ENCODE measurements around the gene PDZD8.

The PDZD8 gene

DNA sequence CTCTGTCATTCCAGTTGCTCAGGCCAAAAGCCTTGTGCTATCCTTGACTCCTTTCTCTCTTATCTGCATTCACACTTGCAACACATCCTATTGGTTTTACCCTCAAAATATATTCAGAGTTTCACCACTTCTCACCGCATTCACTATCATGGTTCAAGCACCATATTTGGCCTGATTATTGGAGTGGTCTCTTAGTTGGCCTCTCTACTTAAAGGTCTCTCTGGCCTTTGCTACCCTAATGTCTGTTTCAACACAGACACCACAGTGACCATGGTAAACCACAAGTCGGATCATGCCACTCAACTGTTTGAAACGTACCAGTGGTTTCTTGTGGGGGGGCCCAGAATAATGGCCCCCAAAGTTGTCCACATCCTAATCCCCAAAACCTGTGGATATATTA, 15.2 kb upstream of the PDZD8 start:
- no peak for DNase-seq

GRCh38 chr10:117386805-117387204, 11.6 kb upstream of the PDZD8 start:
- DNase-seq, result no peak

DNA sequence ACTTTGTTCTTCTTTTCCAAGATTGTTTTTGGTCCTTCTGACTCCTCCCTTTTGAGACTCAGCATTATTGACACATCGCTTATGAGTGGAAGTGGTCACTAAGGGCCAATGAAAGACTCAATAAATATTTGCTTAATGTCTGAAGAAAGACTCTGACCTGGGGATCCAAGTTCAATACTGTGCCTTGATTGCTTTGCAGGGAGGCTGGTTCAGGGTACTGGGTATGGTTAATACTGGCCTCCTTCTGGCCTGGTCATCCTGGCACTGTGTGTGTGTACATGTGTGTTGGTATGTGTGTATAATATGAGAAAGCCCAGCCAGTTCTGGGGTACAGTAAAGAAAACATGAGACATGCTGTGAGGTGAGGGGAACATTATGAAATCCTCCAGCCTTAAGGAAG, 7.6 kb upstream of the PDZD8 start:
- DNase-seq, result no peak

DNA sequence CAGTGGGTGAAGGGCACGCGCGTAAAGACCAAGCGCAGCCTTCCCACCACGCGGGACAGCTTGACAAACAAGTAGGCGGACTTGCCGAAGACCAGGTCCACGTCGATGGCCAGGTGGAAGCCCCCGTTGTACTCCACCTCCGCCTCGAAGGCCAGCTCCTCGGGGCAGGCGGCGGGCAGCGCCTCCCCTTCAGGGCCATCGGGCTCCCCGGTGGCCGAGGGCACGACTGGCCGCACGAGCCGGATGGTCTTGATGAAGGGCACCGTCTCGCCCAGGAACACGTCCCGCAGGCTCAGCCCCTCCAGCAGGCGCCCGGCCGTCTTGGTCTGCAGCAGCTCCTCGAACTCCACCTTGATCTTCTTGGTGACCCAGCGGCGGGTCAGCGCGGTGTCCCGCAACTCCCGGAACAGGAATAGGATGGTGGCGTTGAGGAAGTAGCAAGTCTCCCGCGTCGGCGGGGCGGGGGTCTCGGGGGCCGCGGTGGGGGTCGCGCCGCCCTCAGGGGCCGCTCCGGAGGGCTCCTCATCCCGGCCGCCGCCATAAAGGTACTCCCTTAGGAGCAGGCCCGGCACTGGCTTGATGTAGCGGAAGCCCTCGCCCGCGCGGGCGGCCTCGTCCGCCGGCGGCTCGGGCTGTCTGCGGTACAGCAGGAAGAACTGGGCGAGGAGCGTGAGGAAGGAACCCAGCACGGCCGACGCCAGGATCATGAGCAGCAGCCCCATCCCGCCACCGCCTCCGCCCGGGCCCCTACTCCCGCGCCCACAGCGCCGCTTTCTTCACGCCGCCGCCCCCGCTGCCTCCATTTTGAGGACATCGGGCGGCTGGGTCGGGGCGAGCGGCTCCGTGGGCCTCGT, 507 bp downstream of the PDZD8 start:
- DNase-seq, result peak; percentile 65 to 66

GRCh38 chr10:117373823-117374505, 1.3 kb downstream of the PDZD8 start:
- peak; percentile 44 to 84 for DNase-seq

DNA sequence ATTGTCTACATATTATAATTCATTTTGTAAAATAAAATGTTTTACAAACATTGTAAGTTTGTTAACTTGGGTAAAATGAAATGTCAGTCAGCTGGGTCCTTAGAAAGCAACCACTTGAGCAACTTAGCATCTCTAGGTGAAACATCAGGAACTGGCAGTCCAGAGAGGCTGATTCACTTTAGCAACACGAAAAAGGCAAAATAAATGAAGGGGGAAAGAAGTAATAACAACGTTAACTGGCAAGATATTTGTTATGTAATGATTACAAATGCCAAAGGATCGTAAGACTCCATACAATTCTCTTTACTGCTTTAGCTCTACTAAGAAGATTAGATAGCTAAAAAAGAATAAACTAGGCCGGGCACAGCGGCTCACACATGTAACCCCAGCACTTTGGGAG, 5.0 kb downstream of the PDZD8 start:
- no peak for DNase-seq

DNA sequence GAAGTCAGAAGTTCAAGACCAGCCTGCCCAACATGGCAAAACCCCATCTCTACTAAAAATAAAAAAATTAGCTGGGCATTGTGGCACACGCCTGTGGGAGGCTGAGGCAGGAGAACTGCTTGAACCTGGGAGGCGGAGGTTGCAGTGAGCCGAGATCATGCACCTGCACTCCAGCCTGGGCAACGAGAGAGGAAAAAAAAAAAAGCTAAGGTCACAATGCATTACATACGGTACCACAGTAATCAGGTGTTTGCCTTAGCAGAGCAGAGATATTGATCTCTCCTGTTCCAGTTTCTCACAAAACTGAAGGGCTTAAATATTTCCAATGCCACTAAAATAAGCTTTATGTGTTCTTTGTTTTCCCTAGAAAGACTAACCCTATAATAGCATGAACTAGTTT, 7.5 kb downstream of the PDZD8 start:
- DNase-seq, result no peak

DNA sequence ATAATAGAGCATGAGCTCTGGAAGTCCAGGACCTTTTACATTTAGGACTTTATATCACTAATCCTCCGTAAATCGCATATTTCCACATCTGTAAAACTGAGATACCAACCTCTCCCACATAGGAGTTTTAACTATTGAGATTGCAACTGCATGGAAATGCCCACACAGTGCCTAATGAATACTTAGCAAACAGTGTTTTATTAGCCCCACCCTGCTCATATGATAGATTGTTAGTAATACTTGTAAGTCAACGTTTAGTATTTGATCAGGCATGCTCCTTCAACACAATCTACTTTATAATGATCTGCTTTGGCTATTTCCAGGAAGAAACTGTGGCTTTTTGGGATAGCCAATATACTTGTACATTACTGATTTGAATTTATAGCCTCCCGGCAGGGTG, 8.5 kb downstream of the PDZD8 start:
- no peak for DNase-seq

GRCh38 chr10:117365612-117366011, 9.6 kb downstream of the PDZD8 start:
- no peak for DNase-seq

GRCh38 chr10:117364110-117364960, 10.9 kb downstream of the PDZD8 start:
- no peak for DNase-seq

DNA sequence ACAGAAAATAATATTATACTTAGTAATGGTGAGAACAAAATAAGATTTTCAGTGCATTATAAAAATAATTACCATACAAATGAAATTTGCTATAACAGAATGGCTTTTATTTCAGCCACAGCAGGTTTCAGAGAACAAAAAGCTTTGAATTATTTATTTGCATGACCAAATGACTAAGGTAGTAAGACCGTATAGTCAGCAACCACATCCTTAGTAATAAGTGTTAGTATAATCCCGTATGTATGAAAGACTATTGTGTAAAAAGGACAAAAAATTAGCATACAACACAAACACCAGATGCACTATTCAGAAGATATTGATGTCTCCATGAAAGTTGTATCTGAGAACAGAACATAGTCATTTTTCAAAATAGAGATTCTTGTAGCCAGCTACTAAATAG, 12.2 kb downstream of the PDZD8 start:
- DNase-seq, result no peak

DNA sequence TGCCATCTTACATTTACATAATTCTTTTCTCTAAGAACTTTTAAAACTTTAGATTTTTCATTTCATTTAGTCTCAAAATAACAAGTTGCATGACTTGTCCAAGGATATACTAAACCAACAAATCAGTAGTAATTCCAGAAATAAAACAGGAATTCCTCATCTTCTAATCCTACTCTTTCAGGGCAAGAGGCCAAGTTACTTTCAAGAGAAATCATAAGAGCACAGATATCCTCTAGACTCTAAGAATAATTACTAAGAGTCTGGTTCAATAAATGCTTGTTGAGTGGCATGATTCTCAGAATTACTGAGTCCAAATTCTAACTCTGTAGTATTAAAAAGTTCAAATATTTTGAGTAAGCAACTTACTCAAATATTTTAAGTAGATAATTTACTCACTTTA, 12.9 kb downstream of the PDZD8 start:
- DNase-seq, result no peak

DNA sequence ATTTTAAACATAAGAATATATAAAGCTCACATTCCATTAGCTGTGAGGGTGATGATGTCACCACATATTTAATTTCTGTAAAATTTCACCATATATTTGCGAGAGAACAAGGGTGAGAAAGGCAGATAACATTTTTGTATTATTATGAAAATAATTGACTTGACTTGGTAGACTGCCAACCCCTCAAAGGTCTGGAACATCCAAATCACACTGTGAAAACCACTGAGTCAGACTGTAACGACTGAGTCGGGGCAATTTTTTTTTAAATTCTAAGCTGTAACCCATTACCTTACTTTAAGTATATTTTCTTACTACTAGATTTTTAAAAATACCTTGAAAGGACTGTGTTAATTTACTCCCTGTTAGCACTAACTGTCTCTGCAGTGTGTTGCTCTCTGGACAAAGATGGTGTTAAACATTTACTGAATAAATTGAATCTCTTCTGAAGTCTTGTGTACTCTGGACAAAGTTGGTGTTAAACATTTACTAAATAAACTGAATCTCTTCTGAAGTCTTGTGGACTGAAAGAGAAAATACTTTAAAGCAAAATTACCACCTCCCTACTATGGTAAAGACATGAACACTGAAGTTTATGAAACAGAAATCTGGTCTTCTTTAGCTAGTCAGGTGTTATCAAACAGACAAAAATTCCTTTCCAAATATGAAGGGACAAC, 14.1 kb downstream of the PDZD8 start:
- no peak for DNase-seq

- DNase-seq, result no peak
Measured at GRCh38 chr10:117360016-117360415, 15.2 kb downstream of the PDZD8 start.

DNA sequence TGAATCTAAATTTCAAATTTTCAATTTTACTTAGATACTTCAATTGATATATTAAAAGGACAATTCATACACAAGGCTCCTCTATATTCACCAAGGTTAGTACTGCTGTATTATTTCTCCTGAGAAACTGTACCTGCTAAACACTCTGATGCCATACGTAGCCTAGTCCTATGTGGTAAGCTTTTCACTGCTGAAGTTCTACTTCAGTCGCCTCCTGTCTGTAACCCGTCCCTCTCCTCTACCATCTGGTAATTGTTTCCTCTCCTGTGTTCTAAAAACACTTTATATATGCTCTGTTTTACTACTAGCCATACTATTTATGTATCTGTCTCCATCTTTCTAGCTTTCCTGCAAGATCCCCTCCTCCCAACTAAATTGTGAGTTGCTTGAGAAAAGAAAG, 20.2 kb downstream of the PDZD8 start:
- DNase-seq, result peak in 1 of 2 experiments; percentile 21

DNA sequence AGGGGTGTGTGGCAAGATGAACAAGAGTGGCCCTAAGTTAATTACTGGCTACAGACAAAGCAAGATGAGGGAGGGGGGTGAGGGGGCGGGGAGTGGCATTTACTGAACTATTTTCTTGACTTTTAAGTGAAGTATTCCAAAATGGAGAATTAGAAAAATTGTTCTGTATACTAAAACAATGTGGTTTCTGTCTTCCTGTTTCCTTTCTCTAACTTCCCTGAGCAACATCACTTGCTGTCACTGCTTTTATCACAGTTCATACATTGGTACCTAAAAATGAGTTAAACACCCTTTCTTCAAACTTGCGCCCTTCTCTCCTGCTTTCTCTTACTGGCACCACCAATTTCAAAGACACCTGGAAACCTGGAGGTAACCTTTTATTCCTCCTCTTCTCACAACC, 21.6 kb downstream of the PDZD8 start:
- DNase-seq, result peak; percentile 47 to 50

- no peak for DNase-seq
Measured at GRCh38 chr10:117352724-117353123, 22.5 kb downstream of the PDZD8 start.

- DNase-seq, result no peak
Measured at GRCh38 chr10:117351996-117352395, 23.2 kb downstream of the PDZD8 start.

DNA sequence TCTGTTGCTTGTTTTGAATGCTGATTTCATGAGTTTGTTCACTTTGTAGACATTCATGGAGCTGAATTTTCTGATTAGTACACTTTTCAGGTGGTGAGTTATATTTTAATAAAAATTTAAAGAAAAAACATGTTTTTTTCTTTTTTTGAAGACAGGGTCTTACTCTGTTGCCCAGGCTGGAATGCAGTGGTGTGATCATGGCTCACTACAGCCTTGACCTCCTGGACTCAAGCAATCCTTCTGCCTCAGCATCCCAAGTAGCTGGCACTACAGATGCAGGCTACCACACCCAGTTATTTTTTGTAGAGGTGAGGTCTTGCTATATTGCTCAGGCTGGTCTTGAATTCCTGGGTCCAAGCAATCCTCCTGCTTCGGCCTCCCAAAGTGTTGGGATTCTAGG, 23.7 kb downstream of the PDZD8 start:
- DNase-seq, result no peak

DNA sequence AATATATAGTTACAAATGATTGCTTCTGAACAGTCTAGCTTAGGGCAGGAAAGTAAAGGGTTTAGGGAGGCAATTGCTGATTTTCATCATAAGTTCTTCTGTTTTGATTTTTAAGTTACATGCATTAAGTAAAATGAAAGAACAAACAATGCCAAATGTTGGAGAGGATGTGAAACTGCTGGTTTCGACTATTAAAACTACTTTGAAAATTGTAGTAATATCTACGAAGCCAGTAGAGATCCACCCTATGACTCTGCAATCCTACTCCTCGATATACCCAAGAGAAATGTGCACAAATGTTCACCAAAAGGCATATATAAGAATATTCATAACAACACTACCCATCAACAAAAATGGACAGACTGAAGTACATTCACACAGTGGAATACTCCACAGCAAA, 24.3 kb downstream of the PDZD8 start:
- DNase-seq, result no peak

- no peak for DNase-seq
Measured at GRCh38 chr10:117348236-117348635, 27.0 kb downstream of the PDZD8 start.

DNA sequence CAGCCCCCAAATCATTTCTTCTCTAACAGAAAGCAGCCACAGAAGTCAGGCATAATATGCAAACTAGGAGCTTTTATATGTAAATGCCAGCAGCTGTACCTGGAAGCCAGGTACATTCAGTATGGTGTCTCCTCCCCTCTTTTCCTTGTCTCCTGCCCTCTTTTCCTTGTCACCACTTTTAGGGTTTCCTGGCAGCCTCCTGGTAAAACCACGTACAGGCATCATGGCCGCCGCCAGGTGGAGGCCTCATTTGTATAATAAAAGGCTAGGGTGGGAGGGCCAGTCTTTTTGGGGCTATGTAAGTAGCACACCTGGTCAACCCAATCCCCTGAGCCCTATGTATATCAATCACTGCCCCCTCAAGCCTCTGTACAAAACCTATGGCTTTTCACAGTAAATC, 28.7 kb downstream of the PDZD8 start:
- DNase-seq, result no peak

DNA sequence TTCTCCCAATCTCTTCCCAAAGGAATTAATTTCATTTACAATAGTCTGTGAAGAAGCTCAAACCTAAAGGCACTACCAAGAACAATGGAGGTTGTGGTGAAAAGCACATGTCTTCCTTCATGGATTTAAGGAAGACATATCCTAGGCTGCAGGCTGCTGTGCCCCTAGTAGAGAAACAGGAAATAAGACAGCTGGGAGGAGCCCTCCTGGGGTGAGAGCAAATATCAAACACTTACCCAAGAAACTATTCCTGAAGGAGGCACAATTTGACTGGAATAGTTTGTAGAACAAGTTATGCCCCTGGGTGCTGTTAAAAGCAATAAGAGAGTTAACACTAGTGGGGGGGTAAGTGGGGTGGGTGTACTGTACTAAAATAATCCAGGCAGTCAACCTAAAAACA, 30.1 kb downstream of the PDZD8 start:
- DNase-seq, result peak; percentile 40 to 58
